ENCODE measurements around the gene SEC14L2.

SEC14L2 gene

GRCh38 chr22:30432096-30432495, 35.3 kb downstream of the SEC14L2 start:
- Histone ChIP-seq H3K4me3 (ENCODE audit: low read depth, low read length) (no peak overlapping the region), H3K4me2 (ENCODE audit: low read length) (no peak overlapping the region), H3K79me2 (no peaks in the 10 kb centered on the region), H3K27ac (no peak overlapping the region), H3K9me3 (ENCODE audit: control insufficient read depth, low read length) (no peaks in the 10 kb centered on the region), H3K4me1 (no peaks in the 10 kb centered on the region), H3K9ac (no peak overlapping the region), H3K27me3 (ENCODE audit: control insufficient read depth, insufficient read depth, low read length) (no peaks in the 10 kb centered on the region), H2AFZ (no peak overlapping the region), H3K36me3 (ENCODE audit: control insufficient read depth, insufficient read depth, low read length) (no peaks in the 10 kb centered on the region)
- TF ChIP-seq CTCF (IDR thresholded peaks at IDR 0.05): no peak

- TF ChIP-seq CTCF (IDR thresholded peaks at IDR 0.05): no peak
- Histone ChIP-seq H2AFZ (no peak overlapping the region), H3K27me3 (ENCODE audit: control insufficient read depth, insufficient read depth, low read length) (no peaks in the 10 kb centered on the region), H3K9ac (no peak overlapping the region), H3K36me3 (ENCODE audit: control insufficient read depth, insufficient read depth, low read length) (no peaks in the 10 kb centered on the region), H3K4me1 (no peaks in the 10 kb centered on the region), H3K79me2 (no peaks in the 10 kb centered on the region), H3K27ac (no peak overlapping the region), H3K4me2 (ENCODE audit: low read length) (no peak overlapping the region), H3K9me3 (ENCODE audit: control insufficient read depth, low read length) (no peaks in the 10 kb centered on the region), H3K4me3 (ENCODE audit: low read depth, low read length) (no peak overlapping the region)
These were observed 35.7 kb downstream of the SEC14L2 start for GRCh38 chr22:30432520-30432919.

- H3K4me3 ChIP-seq (ENCODE audit: low read depth, low read length): no peak overlapping the region
- no peak overlapping the region for H3K4me2 ChIP-seq (ENCODE audit: low read length)
- H3K27ac ChIP-seq: no peak overlapping the region
- H3K36me3 ChIP-seq (ENCODE audit: control insufficient read depth, insufficient read depth, low read length): no peaks in the 10 kb centered on the region
- TF ChIP-seq CTCF (IDR thresholded peaks at IDR 0.05): no peak
- H2AFZ ChIP-seq: no peak overlapping the region
- H3K4me1 ChIP-seq: no peaks in the 10 kb centered on the region
- no peaks in the 10 kb centered on the region for H3K27me3 ChIP-seq (ENCODE audit: control insufficient read depth, insufficient read depth, low read length)
- H3K9me3 ChIP-seq (ENCODE audit: control insufficient read depth, low read length): no peaks in the 10 kb centered on the region
- no peaks in the 10 kb centered on the region for H3K79me2 ChIP-seq
- H3K9ac ChIP-seq: no peak overlapping the region
These were observed 36.4 kb downstream of the SEC14L2 start for GRCh38 chr22:30433227-30433626.

GRCh38 chr22:30433773-30434172, 37.0 kb downstream of the SEC14L2 start:
- no peaks in the 10 kb centered on the region for H3K79me2 ChIP-seq
- H2AFZ ChIP-seq: no peak overlapping the region
- H3K27ac ChIP-seq: no peak overlapping the region
- TF ChIP-seq CTCF (IDR thresholded peaks at IDR 0.05): no peak
- H3K4me2 ChIP-seq (ENCODE audit: low read length): no peak overlapping the region
- no peak overlapping the region for H3K4me3 ChIP-seq (ENCODE audit: low read depth, low read length)
- H3K36me3 ChIP-seq (ENCODE audit: control insufficient read depth, insufficient read depth, low read length): no peaks in the 10 kb centered on the region
- H3K4me1 ChIP-seq: no peaks in the 10 kb centered on the region
- no peaks in the 10 kb centered on the region for H3K9me3 ChIP-seq (ENCODE audit: control insufficient read depth, low read length)
- H3K27me3 ChIP-seq (ENCODE audit: control insufficient read depth, insufficient read depth, low read length): no peaks in the 10 kb centered on the region
- no peak overlapping the region for H3K9ac ChIP-seq

- Histone ChIP-seq H3K36me3 (ENCODE audit: control insufficient read depth, insufficient read depth, low read length) (no peaks in the 10 kb centered on the region), H3K4me3 (ENCODE audit: low read depth, low read length) (no peak overlapping the region), H3K9me3 (ENCODE audit: control insufficient read depth, low read length) (no peaks in the 10 kb centered on the region), H2AFZ (no peak overlapping the region), H3K4me1 (no peaks in the 10 kb centered on the region), H3K27ac (peak overlapping the region; percentile 69), H3K9ac (no peak overlapping the region), H3K79me2 (no peaks in the 10 kb centered on the region), H3K27me3 (ENCODE audit: control insufficient read depth, insufficient read depth, low read length) (no peaks in the 10 kb centered on the region), H3K4me2 (ENCODE audit: low read length) (no peak overlapping the region)
- no peak for TF ChIP-seq CTCF (IDR thresholded peaks at IDR 0.05)
These were observed 38.0 kb downstream of the SEC14L2 start for GRCh38 chr22:30434843-30435242.

Data from parathyroid adenoma (tissue), 2 donors.